Pancreas (tissue), 10 donors: ENCODE measurements around the gene ZNF354C. TPM values are rescaled to one million over a fixed set of nuclear protein-coding genes. Genes with fewer than 3 reads are reported as not detected.

Source experiments
- ATAC-seq, 4 donors: fragments of 200-7000 bp; cut with Tn5 transposase; one replicate each; pipeline versions ENCODE4 v1.8.0 to v1.9.1; 2020; ENCODE audit warnings: mild to moderate bottlenecking in 4 of 4, moderate library complexity in 4 of 4
- DNase-seq, 6 donors: peaks; one replicate each; pipeline ENCODE4 v3.0.0-alpha.2; 2020
- FAIRE-seq: peaks from 2 replicates; lab custom pipeline; 2012; peaks lifted over from hg19 to GRCh38; lab: Jason Lieb, UNC
- H3K27ac ChIP-seq, 4 donors: fragments of 200-600 bp; sonication (generic); 1 replicate in 3 of 4; 2 replicates in 1 of 4; pipeline versions ENCODE4 v1.5.0 to v1.8.0; 2020
- H3K27me3 ChIP-seq, 4 donors: fragments of 200-600 bp; one replicate each; pipeline ENCODE4 v1.8.0; 2021
- H3K36me3 ChIP-seq, 3 donors: fragments of 200-600 bp; sonication (generic) in 1 of 3; one replicate each; pipeline versions ENCODE4 v1.5.0 to v1.8.0; 2020 to 2021
- H3K4me1 ChIP-seq, 3 donors: fragments of 200-600 bp; one replicate each; pipeline ENCODE4 v1.8.0; 2021
- H3K4me3 ChIP-seq, 4 donors: fragments of 200-600 bp; sonication (generic) in 2 of 4; one replicate each; pipeline versions ENCODE4 v1.5.0 to v1.8.0; 2020 to 2021
- H3K9me3 ChIP-seq, 4 donors: fragments of 200-600 bp; one replicate each; pipeline ENCODE4 v1.8.0; 2021
- WGBS, 2 donors: extraction: QIAGEN DNeasy Blood & Tissue Kit; methylation state at CpG; one replicate each; pipeline ENCODE4 v1.1.7; 2013; 5-methylcytosine and 5-hydroxymethylcytosine counted together
- intact Hi-C, 3 donors: fragments of 100-400 bp; cut with DNase I; formaldehyde crosslinking; loops; one replicate each; pipeline versions ENCODE4 v1.11.1 to v1.14.2; 2022
- polyA plus RNA-seq, 2 donors: library from polyadenylated mRNA; stranded (reverse); fragments of 200-250 nt; gene quantifications; one replicate each; pipeline ENCODE4 v1.2.3, GENCODE V29; 2013
- total RNA-seq, 6 donors: library from RNA; stranded (reverse); fragmentation: NEBNext Ultra II Directional in 4 of 6; extraction: Animal tissue kit (Norgen Biotek cat#: 25700) in 4 of 6; gene quantifications; one replicate each; pipeline versions ENCODE4 v1.2.1 to v1.2.4, GENCODE V29; 2021 to 2023
- TF ChIP-seq, protein P1 (sequence below), 4 donors: fragments of 200-600 bp; sonication (generic) in 3 of 4; IDR thresholded peaks; one replicate each; pipeline versions ENCODE4 v1.5.0 to v1.8.0; 2021; ENCODE audit warnings: antibody characterized with exemption in 4 of 4
- donor health status: healthy with polysubstance abuse.
- donor health status: DM: no; HTN: no; CAD: no; lungs with moderate emphysema.
- donor health status: DM: no; HTN: no; CAD: no.
- donor health status: control.
- donor health status: control.
- donor health status: Bipolar disorder and iron deficiency.
- donor health status: DM: yes; HTN: yes; CAD: no.
- donor health status: DM: no; HTN: no; CAD: no.
- donor health status: DM: no; HTN: no; CAD: no.
- donor health status: DM: yes; HTN: yes; CAD: no.

The ZNF354C gene
- total and polyA plus RNA-seq, 8 donors, result 0.91 to 4.4 (median 2.1) TPM

DNA sequence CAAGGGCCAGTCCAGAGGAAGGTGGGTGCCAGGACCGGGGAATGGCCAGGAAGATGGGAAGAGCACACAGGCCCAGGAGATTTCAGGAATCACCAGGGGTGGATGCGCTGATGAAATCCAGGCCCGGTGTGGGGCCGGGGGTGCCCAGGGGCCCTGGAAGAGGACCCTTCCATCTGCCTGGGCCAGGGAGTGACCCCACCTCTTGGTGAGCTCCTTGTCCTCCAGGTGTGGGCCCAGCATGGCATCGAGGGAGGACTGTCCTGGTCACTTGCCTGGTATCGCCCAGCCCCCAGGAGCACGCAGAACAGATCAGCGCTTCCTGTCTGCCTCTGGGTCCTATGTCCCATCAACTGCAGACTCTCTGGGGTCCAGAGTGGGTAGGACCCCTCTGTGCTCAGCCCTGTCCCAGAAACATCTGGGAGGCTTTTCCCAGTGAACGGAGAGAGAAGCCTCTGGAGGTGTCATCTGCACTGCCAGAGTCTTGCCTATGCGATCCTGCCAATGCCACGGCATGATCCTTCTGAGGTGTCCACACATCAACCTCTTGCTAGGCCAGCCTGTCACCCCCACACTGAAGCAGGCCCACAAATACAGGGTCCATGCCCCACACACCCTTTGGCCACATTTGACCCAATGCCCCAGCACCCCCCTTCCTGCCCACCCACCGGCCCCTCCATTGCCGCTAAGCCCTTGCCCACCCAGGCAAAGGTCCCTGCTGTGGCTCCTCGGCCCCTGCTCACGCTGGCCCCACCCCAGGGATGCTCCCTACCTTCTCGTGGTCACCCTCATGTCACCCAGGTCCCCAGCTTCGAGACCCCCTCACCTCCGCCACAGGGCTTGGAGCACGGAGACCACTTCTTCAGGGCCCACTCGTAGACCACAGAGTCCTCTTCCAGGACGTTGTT, 67.2 kb downstream of the ZNF354C start:
- Histone ChIP-seq H3K9me3 (no peaks in the 10 kb centered on the region), H3K36me3 (no peaks in the 10 kb centered on the region), H3K27me3 (no peaks in the 10 kb centered on the region), H3K4me3 (no peak overlapping the region), H3K4me1 (no peaks in the 10 kb centered on the region), H3K27ac (no peak overlapping the region)
- intact Hi-C loops, result no loop called here
- DNase-seq, result peak in 1 of 6 donors; percentile 33
- TF ChIP-seq, protein P1, sequence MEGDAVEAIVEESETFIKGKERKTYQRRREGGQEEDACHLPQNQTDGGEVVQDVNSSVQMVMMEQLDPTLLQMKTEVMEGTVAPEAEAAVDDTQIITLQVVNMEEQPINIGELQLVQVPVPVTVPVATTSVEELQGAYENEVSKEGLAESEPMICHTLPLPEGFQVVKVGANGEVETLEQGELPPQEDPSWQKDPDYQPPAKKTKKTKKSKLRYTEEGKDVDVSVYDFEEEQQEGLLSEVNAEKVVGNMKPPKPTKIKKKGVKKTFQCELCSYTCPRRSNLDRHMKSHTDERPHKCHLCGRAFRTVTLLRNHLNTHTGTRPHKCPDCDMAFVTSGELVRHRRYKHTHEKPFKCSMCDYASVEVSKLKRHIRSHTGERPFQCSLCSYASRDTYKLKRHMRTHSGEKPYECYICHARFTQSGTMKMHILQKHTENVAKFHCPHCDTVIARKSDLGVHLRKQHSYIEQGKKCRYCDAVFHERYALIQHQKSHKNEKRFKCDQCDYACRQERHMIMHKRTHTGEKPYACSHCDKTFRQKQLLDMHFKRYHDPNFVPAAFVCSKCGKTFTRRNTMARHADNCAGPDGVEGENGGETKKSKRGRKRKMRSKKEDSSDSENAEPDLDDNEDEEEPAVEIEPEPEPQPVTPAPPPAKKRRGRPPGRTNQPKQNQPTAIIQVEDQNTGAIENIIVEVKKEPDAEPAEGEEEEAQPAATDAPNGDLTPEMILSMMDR (IDR thresholded peaks at IDR 0.05), result no peak
- ATAC-seq, result no peak
- WGBS, 2 donors, result 80 to 88% methylated on average over 21 of the region's 21 CpGs
- FAIRE-seq, result no peak

DNA sequence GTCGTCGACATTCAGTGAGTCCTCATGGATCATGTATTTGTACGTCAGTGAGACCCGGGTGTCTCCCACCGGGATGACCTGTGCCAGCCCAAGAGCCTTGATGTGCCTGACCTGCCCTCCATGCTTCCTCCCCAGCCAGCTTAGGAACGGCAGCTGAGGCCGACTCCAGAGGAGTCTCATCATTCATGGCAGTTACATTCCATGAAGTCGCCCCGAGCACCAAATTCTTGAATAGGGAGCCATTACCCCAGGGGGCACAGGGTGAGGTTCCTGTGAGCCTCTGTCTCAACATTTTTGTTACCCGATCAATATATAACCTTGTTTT, 67.8 kb downstream of the ZNF354C start:
- DNase-seq, result no peak

DNA sequence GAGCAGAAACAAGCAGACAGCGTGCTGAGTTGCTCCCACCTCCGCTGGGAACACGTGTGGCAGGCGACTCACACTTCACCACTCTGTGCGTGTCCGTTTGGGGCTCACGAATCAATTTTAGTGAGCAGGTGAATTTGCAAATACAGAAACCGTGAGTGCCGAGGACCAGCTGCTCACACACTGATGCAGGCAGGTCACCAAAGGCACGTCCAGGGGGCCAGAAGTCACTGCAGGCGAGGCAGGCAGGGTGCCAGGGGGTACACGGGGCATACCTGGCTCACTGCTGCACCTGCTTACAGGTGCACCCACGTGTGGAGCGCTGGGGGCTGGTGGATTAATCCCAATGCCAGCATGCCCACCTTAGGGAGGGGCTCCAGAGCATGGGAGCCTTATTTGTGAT, 68.8 kb downstream of the ZNF354C start:
- ATAC-seq, result no peak
- no peak for FAIRE-seq
- Histone ChIP-seq H3K9me3 (no peaks in the 10 kb centered on the region), H3K36me3 (no peaks in the 10 kb centered on the region), H3K4me1 (no peaks in the 10 kb centered on the region), H3K4me3 (no peak overlapping the region), H3K27ac (no peak overlapping the region), H3K27me3 (no peaks in the 10 kb centered on the region)
- WGBS, 2 donors, result 49 to 67% methylated on average over 14 of the region's 14 CpGs
- intact Hi-C loops, result no loop called here
- TF ChIP-seq, protein P1 (IDR thresholded peaks at IDR 0.05), result no peak
- DNase-seq, result peak in 1 of 6 donors; percentile 41

More for the DNA sequence above, 67.8 kb downstream of the ZNF354C start:
- Histone ChIP-seq H3K4me1 (no peaks in the 10 kb centered on the region), H3K36me3 (no peaks in the 10 kb centered on the region), H3K4me3 (no peak overlapping the region), H3K27ac (no peak overlapping the region), H3K9me3 (no peaks in the 10 kb centered on the region), H3K27me3 (no peaks in the 10 kb centered on the region)
- FAIRE-seq, result no peak
- 74 to 88% methylated on average over 10 of the region's 10 CpGs for WGBS, 2 donors
- TF ChIP-seq, protein P1 (IDR thresholded peaks at IDR 0.05), result no peak
- intact Hi-C loops, result no loop called here
- no peak for ATAC-seq

DNA sequence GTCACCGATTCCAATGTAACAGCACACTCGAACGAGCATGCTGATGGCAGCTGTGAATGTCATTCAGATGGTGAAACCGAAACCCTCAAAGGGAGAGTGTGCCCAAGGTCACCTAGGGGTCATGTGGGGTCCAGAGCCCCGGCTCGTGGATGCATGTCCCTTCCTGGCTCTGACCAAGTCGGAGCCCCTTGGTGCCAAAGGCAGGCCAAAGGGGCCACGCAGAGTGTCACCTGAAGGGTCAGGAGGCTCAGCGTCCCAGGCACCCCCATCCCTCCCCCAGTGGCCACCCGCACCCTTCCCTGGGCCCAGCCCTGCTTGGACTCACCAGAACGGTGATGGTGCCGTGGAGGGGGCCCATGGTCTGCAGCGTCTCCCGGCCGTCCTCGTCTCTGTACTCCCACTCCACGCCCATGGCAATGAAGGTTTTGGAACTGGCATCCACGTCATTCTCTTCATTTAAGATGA, 69.5 kb downstream of the ZNF354C start:
- TF ChIP-seq, protein P1 (IDR thresholded peaks at IDR 0.05), result no peak
- 63 to 75% methylated on average over 18 of the region's 18 CpGs for WGBS, 2 donors
- Histone ChIP-seq H3K27me3 (no peaks in the 10 kb centered on the region), H3K9me3 (no peaks in the 10 kb centered on the region), H3K36me3 (no peaks in the 10 kb centered on the region), H3K27ac (no peak overlapping the region), H3K4me3 (no peak overlapping the region), H3K4me1 (no peaks in the 10 kb centered on the region)
- intact Hi-C loops, result no loop called here
- ATAC-seq, result no peak
- no peak for FAIRE-seq
- peak in 1 of 6 donors; percentile 54 for DNase-seq
